K562 (cell line): Measurements from ENCODE around the gene VSIG1. TPM values are rescaled to one million over a fixed set of nuclear protein-coding genes. Genes with fewer than 3 reads are reported as not detected.

ENCODE experiments used
- CBX2 ChIP-seq: fragments of 200-600 bp; sonication (generic); IDR thresholded peaks from one replicate; pipeline ENCODE4 v1.6.1; 2012; ENCODE audit warnings: mild to moderate bottlenecking, low read length, inconsistent platforms; ENCODE audit not compliant: insufficient read depth, poor library complexity, severe bottlenecking
- CEBPB ChIP-seq: fragments of 450-650 bp; IDR thresholded peaks from 2 replicates; pipeline ENCODE4 v1.6.1; 2016; ENCODE audit warnings: missing genetic modification characterization, missing compliant biosample characterization
- COPS2 ChIP-seq: fragments of 450-650 bp; conservative IDR thresholded peaks from 2 replicates; pipeline ENCODE4 v1.6.1; 2016; ENCODE audit warnings: mild to moderate bottlenecking, moderate library complexity
- CREB1 ChIP-seq, 2 experiments: sonication (generic) in 1 of 2; formaldehyde crosslinking in 1 of 2; IDR thresholded peaks; 2 replicates each; pipeline versions ENCODE4 v1.6.1 to v1.8.0; 2012 to 2022; ENCODE audit warnings: inconsistent platforms in 1 of 2, mild to moderate bottlenecking in 1 of 2, missing genetic modification reagents in 1 of 2, moderate library complexity in 1 of 2
- HNRNPL ChIP-seq: fragments of 200-400 bp; formaldehyde crosslinking; IDR thresholded peaks from 2 replicates; pipeline ENCODE4 v1.6.1; 2017; ENCODE audit warnings: low read depth, mild to moderate bottlenecking, low read length
- ILK ChIP-seq: fragments of 450-650 bp; IDR thresholded peaks from 2 replicates; pipeline ENCODE4 v1.6.1; 2016; ENCODE audit warnings: missing genetic modification characterization, low read depth, mild to moderate bottlenecking, missing compliant biosample characterization, moderate library complexity, borderline replicate concordance
- KAT8 ChIP-seq: fragments of 450-650 bp; IDR thresholded peaks from 2 replicates; pipeline ENCODE4 v1.6.1; 2016; ENCODE audit warnings: low read depth, mild to moderate bottlenecking
- NR2C2 ChIP-seq, 2 experiments: fragments of 200-800 bp in 1 of 2; sonication (Bioruptor generic) in 1 of 2; sonication (generic) in 1 of 2; formaldehyde crosslinking in 1 of 2; IDR thresholded peaks; 2 replicates each; pipeline versions ENCODE4 v1.6.1 to v1.8.0; 2016 to 2022; ENCODE audit warnings: mild to moderate bottlenecking in 1 of 2, missing compliant biosample characterization in 1 of 2, missing genetic modification characterization in 1 of 2, missing genetic modification reagents in 1 of 2
- PCBP2 ChIP-seq: fragments of 200-400 bp; formaldehyde crosslinking; IDR thresholded peaks from 2 replicates; pipeline ENCODE4 v1.6.1; 2018; ENCODE audit warnings: low read length, low read depth, mild to moderate bottlenecking, moderate library complexity; ENCODE audit not compliant: poor library complexity, severe bottlenecking
- SMAD2 ChIP-seq: fragments of 150-350 bp; IDR thresholded peaks from 2 replicates; pipeline ENCODE4 v1.6.1; 2014; ENCODE audit warnings: low read depth, mild to moderate bottlenecking, low read length
- XRCC4 ChIP-seq: IDR thresholded peaks from one replicate; pipeline ENCODE4 v1.6.1; 2011; ENCODE audit not compliant: insufficient read depth, insufficient read length; ENCODE audit errors: extremely low read depth
- ZFP30 ChIP-seq: fragments of 250-450 bp; sonication (Bioruptor Pico); IDR thresholded peaks from 2 replicates; pipeline ENCODE4 v1.8.0; 2022; ENCODE audit warnings: moderate library complexity, mild to moderate bottlenecking, inconsistent platforms, borderline replicate concordance
- ZFPM2 ChIP-seq: fragments of 250-450 bp; sonication (Bioruptor Pico); IDR thresholded peaks from 2 replicates; pipeline ENCODE4 v1.5.1; 2022; ENCODE audit warnings: mild to moderate bottlenecking
- ZNF143 ChIP-seq: sonication (generic); formaldehyde crosslinking; IDR thresholded peaks from 2 replicates; pipeline ENCODE4 v1.9.0; 2022; ENCODE audit warnings: mild to moderate bottlenecking, missing genetic modification reagents
- polyA plus RNA-seq, 8 experiments: library from polyadenylated mRNA; depleted of rRNA in 4 of 8; stranded (reverse) in 5 of 8; unstranded in 3 of 8; fragments of >200 nt; fragmentation: Nextera tagmentation in 2 of 8; fragmentation: Illumina TruSeq in 1 of 8; extraction: Ambion mirVana in 2 of 8; extraction: Trizol in 1 of 8; gene quantifications; 2 replicates each; pipeline versions ENCODE4 v1.2.1 to v1.2.3, GENCODE V29; 2011 to 2014; ENCODE audit warnings: inconsistent platforms in 1 of 8, missing spikeins in 1 of 8
- total RNA-seq, 7 experiments: library from RNA; depleted of rRNA in 6 of 7; stranded (reverse); fragments of >200 nt in 6 of 7; fragmentation: Illumina TruSeq in 2 of 7; extraction: Trizol in 2 of 7; gene quantifications; 2 replicates each; pipeline versions ENCODE4 v1.2.1 to v1.2.3, GENCODE V29; 2011 to 2021; ENCODE audit warnings: low replicate concordance in 1 of 7
- TF ChIP-seq, protein P1 (sequence below): fragments of 450-650 bp; IDR thresholded peaks from 2 replicates; pipeline ENCODE4 v1.6.1; 2016
- TF ChIP-seq, protein P2 (sequence below): sonication (generic); formaldehyde crosslinking; IDR thresholded peaks from 2 replicates; pipeline ENCODE4 v1.8.0; 2022; ENCODE audit warnings: missing genetic modification reagents, mild to moderate bottlenecking, borderline replicate concordance
- TF ChIP-seq, protein P3 (sequence below): sonication (generic); formaldehyde crosslinking; IDR thresholded peaks from 2 replicates; pipeline ENCODE4 v1.8.0; 2022; ENCODE audit warnings: mild to moderate bottlenecking, missing genetic modification reagents, borderline replicate concordance
- TF ChIP-seq, protein P4 (sequence below), 2 experiments: IDR thresholded peaks in 1 of 2; conservative IDR thresholded peaks in 1 of 2; 2 replicates each; pipeline ENCODE4 v1.6.1; 2016; ENCODE audit warnings: low read depth in 2 of 2, mild to moderate bottlenecking in 1 of 2, missing compliant biosample characterization in 1 of 2, missing genetic modification characterization in 1 of 2, moderate library complexity in 1 of 2

VSIG1 gene
- total and polyA plus RNA-seq, 9 of the 15 experiments (the other 6 are each of a cell fraction or from before 2014, with no cell fraction given): not detected

DNA sequence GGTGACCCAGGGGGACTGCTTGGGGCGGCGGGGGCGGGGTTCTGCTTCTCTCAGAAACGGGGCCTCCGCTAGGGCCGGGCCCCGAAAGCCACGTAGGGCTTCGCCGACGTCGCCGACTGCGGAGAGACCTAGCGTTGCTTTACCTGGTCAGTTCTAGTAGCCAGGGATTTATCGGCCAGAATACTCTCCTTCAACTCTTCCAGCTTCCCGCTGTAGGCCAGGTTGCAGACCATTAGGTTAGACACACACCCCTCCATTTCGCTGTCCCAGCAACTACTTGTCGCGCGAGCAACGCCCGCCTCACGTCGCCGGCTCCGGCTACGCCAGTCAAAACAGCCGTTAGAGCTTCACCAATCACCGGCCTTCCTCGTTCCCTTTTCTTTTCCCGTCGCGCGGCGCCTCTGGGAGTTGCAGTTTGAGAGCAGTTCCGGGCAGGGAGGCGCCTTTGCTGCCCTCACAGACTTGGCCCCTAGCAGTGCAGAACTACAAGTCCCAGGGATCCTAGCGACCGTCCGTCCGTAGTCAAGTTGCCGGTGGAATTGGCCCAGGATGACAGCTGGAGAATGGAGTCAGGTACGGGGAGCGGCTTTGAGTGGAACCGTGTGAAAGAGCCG, 46.5 kb downstream of the VSIG1 start, which contains the start of the genes ATG4A and PSMD10 (continued):
- TF ChIP-seq, protein P1, sequence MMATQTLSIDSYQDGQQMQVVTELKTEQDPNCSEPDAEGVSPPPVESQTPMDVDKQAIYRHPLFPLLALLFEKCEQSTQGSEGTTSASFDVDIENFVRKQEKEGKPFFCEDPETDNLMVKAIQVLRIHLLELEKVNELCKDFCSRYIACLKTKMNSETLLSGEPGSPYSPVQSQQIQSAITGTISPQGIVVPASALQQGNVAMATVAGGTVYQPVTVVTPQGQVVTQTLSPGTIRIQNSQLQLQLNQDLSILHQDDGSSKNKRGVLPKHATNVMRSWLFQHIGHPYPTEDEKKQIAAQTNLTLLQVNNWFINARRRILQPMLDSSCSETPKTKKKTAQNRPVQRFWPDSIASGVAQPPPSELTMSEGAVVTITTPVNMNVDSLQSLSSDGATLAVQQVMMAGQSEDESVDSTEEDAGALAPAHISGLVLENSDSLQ: peak; percentile 95
- TF ChIP-seq SMAD2 (no peak), XRCC4 (no peak), ZFPM2 (CRISPR knock-in tag) (no peak), KAT8 (no peak), CEBPB (tag) (no peak), ZNF143 (CRISPR knock-in tag) (peak; percentile 93), ILK (tag) (no peak), COPS2 (no peak), NR2C2 (CRISPR knock-in tag; IDR thresholded peaks at IDR 0.05) (no peak), NR2C2 (tag; IDR thresholded peaks at IDR 0.05) (peak; percentile 91), CREB1 (IDR thresholded peaks at IDR 0.05) (peak; percentile 90), CREB1 (CRISPR knock-in tag; IDR thresholded peaks at IDR 0.05) (peak; percentile 79), HNRNPL (no peak), ZFP30 (no peak), CBX2 (no peak), PCBP2 (no peak)
- TF ChIP-seq, protein P2, sequence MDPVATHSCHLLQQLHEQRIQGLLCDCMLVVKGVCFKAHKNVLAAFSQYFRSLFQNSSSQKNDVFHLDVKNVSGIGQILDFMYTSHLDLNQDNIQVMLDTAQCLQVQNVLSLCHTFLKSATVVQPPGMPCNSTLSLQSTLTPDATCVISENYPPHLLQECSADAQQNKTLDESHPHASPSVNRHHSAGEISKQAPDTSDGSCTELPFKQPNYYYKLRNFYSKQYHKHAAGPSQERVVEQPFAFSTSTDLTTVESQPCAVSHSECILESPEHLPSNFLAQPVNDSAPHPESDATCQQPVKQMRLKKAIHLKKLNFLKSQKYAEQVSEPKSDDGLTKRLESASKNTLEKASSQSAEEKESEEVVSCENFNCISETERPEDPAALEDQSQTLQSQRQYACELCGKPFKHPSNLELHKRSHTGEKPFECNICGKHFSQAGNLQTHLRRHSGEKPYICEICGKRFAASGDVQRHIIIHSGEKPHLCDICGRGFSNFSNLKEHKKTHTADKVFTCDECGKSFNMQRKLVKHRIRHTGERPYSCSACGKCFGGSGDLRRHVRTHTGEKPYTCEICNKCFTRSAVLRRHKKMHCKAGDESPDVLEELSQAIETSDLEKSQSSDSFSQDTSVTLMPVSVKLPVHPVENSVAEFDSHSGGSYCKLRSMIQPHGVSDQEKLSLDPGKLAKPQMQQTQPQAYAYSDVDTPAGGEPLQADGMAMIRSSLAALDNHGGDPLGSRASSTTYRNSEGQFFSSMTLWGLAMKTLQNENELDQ (CRISPR knock-in tag): no peak
- TF ChIP-seq, protein P3, sequence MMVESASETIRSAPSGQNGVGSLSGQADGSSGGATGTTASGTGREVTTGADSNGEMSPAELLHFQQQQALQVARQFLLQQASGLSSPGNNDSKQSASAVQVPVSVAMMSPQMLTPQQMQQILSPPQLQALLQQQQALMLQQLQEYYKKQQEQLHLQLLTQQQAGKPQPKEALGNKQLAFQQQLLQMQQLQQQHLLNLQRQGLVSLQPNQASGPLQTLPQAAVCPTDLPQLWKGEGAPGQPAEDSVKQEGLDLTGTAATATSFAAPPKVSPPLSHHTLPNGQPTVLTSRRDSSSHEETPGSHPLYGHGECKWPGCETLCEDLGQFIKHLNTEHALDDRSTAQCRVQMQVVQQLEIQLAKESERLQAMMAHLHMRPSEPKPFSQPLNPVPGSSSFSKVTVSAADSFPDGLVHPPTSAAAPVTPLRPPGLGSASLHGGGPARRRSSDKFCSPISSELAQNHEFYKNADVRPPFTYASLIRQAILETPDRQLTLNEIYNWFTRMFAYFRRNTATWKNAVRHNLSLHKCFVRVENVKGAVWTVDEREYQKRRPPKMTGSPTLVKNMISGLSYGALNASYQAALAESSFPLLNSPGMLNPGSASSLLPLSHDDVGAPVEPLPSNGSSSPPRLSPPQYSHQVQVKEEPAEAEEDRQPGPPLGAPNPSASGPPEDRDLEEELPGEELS: no peak
- TF ChIP-seq, protein P4, sequence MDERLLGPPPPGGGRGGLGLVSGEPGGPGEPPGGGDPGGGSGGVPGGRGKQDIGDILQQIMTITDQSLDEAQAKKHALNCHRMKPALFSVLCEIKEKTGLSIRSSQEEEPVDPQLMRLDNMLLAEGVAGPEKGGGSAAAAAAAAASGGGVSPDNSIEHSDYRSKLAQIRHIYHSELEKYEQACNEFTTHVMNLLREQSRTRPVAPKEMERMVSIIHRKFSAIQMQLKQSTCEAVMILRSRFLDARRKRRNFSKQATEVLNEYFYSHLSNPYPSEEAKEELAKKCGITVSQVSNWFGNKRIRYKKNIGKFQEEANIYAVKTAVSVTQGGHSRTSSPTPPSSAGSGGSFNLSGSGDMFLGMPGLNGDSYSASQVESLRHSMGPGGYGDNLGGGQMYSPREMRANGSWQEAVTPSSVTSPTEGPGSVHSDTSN (CRISPR knock-in tag; IDR thresholded peaks at IDR 0.05; ENCODE audit: low read depth): no peak
- TF ChIP-seq, protein P4 (tag; conservative IDR thresholded peaks at IDR 0.05; ENCODE audit: low read depth): peak; percentile 70
